Mucosa of stomach (tissue), 1 donor: ENCODE measurements around the gene LRRC53.

Experiments used
- H3K27me3 ChIP-seq: one replicate; pipeline ENCODE4 v1.7.0; 2013; ENCODE audit warnings: mild to moderate bottlenecking, low read length; ENCODE audit not compliant: control insufficient read depth, insufficient read depth
- H3K36me3 ChIP-seq: one replicate; pipeline ENCODE4 v1.7.0; 2013; ENCODE audit warnings: low read length; ENCODE audit not compliant: control insufficient read depth, insufficient read depth
- H3K4me1 ChIP-seq: one replicate; pipeline ENCODE4 v1.7.0; 2013; ENCODE audit warnings: mild to moderate bottlenecking, low read length; ENCODE audit not compliant: control insufficient read depth, insufficient read depth
- H3K4me3 ChIP-seq: one replicate; pipeline ENCODE4 v1.7.0; 2013; ENCODE audit warnings: low read length
- H3K9ac ChIP-seq: one replicate; pipeline ENCODE4 v1.7.0; 2013; ENCODE audit warnings: mild to moderate bottlenecking, low read length, moderate library complexity
- H3K9me3 ChIP-seq: one replicate; pipeline ENCODE4 v1.7.0; 2013; ENCODE audit warnings: mild to moderate bottlenecking, low read length, moderate library complexity; ENCODE audit not compliant: control insufficient read depth
- donor health status: Pancreatic carcinoma.

The LRRC53 gene

GRCh38 chr1:74486036-74486435 lies 26.4 kb downstream of the LRRC53 start:
- Histone ChIP-seq H3K9me3 (no peaks in the 10 kb centered on the region), H3K36me3 (no peaks in the 10 kb centered on the region), H3K27me3 (no peaks in the 10 kb centered on the region), H3K4me3 (no peak overlapping the region), H3K9ac (no peak overlapping the region), H3K4me1 (no peaks in the 10 kb centered on the region)

- H3K27me3 ChIP-seq = no peaks in the 10 kb centered on the region
- no peaks in the 10 kb centered on the region for H3K36me3 ChIP-seq
- H3K9me3 ChIP-seq = no peaks in the 10 kb centered on the region
- no peak overlapping the region for H3K4me3 ChIP-seq
- H3K9ac ChIP-seq = no peak overlapping the region
- no peaks in the 10 kb centered on the region for H3K4me1 ChIP-seq
Measured at GRCh38 chr1:74485622-74486021, 26.8 kb downstream of the LRRC53 start.

GRCh38 chr1:74481607-74482006 lies 30.8 kb downstream of the LRRC53 start:
- no peaks in the 10 kb centered on the region for H3K27me3 ChIP-seq
- H3K36me3 ChIP-seq = no peaks in the 10 kb centered on the region
- H3K4me1 ChIP-seq = no peaks in the 10 kb centered on the region
- H3K9ac ChIP-seq = no peak overlapping the region
- no peak overlapping the region for H3K4me3 ChIP-seq
- no peaks in the 10 kb centered on the region for H3K9me3 ChIP-seq

GRCh38 chr1:74480068-74480467 lies 32.3 kb downstream of the LRRC53 start:
- Histone ChIP-seq H3K9me3 (no peaks in the 10 kb centered on the region), H3K36me3 (no peaks in the 10 kb centered on the region), H3K4me1 (no peaks in the 10 kb centered on the region), H3K9ac (no peak overlapping the region), H3K27me3 (no peaks in the 10 kb centered on the region), H3K4me3 (no peak overlapping the region)

- Histone ChIP-seq H3K9me3 (no peaks in the 10 kb centered on the region), H3K4me1 (no peaks in the 10 kb centered on the region), H3K4me3 (no peak overlapping the region), H3K36me3 (no peaks in the 10 kb centered on the region), H3K9ac (no peak overlapping the region), H3K27me3 (no peaks in the 10 kb centered on the region)
Measured at GRCh38 chr1:74478979-74479378, 33.4 kb downstream of the LRRC53 start.

- H3K36me3 ChIP-seq = no peaks in the 10 kb centered on the region
- no peak overlapping the region for H3K4me3 ChIP-seq
- no peak overlapping the region for H3K9ac ChIP-seq
- H3K9me3 ChIP-seq = no peaks in the 10 kb centered on the region
- H3K27me3 ChIP-seq = no peaks in the 10 kb centered on the region
- no peaks in the 10 kb centered on the region for H3K4me1 ChIP-seq
Measured at GRCh38 chr1:74474585-74474984, 37.8 kb downstream of the LRRC53 start.

GRCh38 chr1:74471470-74471869 lies 40.9 kb downstream of the LRRC53 start:
- Histone ChIP-seq H3K27me3 (no peaks in the 10 kb centered on the region), H3K36me3 (no peaks in the 10 kb centered on the region), H3K4me1 (no peaks in the 10 kb centered on the region), H3K9ac (no peak overlapping the region), H3K4me3 (no peak overlapping the region), H3K9me3 (no peaks in the 10 kb centered on the region)

GRCh38 chr1:74470936-74471335 lies 41.5 kb downstream of the LRRC53 start:
- Histone ChIP-seq H3K9ac (no peak overlapping the region), H3K9me3 (no peaks in the 10 kb centered on the region), H3K4me3 (no peak overlapping the region), H3K4me1 (no peaks in the 10 kb centered on the region), H3K36me3 (no peaks in the 10 kb centered on the region), H3K27me3 (no peaks in the 10 kb centered on the region)

GRCh38 chr1:74470251-74470650 lies 42.2 kb downstream of the LRRC53 start:
- no peaks in the 10 kb centered on the region for H3K36me3 ChIP-seq
- no peaks in the 10 kb centered on the region for H3K4me1 ChIP-seq
- H3K9ac ChIP-seq = no peak overlapping the region
- no peaks in the 10 kb centered on the region for H3K9me3 ChIP-seq
- no peak overlapping the region for H3K4me3 ChIP-seq
- no peaks in the 10 kb centered on the region for H3K27me3 ChIP-seq

GRCh38 chr1:74468982-74469603 lies 43.3 kb downstream of the LRRC53 start:
- Histone ChIP-seq H3K4me1 (no peaks in the 10 kb centered on the region), H3K4me3 (no peak overlapping the region), H3K9ac (no peak overlapping the region), H3K27me3 (no peaks in the 10 kb centered on the region), H3K36me3 (no peaks in the 10 kb centered on the region), H3K9me3 (no peaks in the 10 kb centered on the region)

GRCh38 chr1:74467786-74468377 lies 44.5 kb downstream of the LRRC53 start:
- no peak overlapping the region for H3K9ac ChIP-seq
- H3K4me1 ChIP-seq = no peaks in the 10 kb centered on the region
- no peaks in the 10 kb centered on the region for H3K36me3 ChIP-seq
- H3K27me3 ChIP-seq = no peaks in the 10 kb centered on the region
- H3K9me3 ChIP-seq = no peaks in the 10 kb centered on the region
- no peak overlapping the region for H3K4me3 ChIP-seq

- no peak overlapping the region for H3K9ac ChIP-seq
- H3K27me3 ChIP-seq = no peaks in the 10 kb centered on the region
- no peaks in the 10 kb centered on the region for H3K9me3 ChIP-seq
- H3K4me3 ChIP-seq = no peak overlapping the region
- H3K36me3 ChIP-seq = no peaks in the 10 kb centered on the region
- no peaks in the 10 kb centered on the region for H3K4me1 ChIP-seq
Measured at GRCh38 chr1:74465193-74465681, 47.2 kb downstream of the LRRC53 start.
